GM12878 (cell line): Measurements from ENCODE around the gene KRTAP3-2. TPM values are rescaled to one million over a fixed set of nuclear protein-coding genes. Genes with fewer than 3 reads are reported as not detected.

Experiments used
- ATAC-seq: fragments of 200-7000 bp; cut with Tn5 transposase; 3 replicates; pipeline ENCODE4 v1.9.1; 2020; ENCODE audit warnings: mild to moderate bottlenecking, moderate library complexity
- BruUV-seq: library from RNA; stranded (reverse); fragments of 400-500 nt; replicated peaks from 2 replicates; lab custom pipeline; 2021; lab: Mats Ljungman, UMichigan
- CTCF ChIA-PET: fragments of 300-600 bp; sonication (Branson Sonifier 250); formaldehyde crosslinking; extraction: SDS; loops from one replicate; lab custom pipeline; 2021; ENCODE audit warnings: inconsistent platforms; lab: Yijun Ruan, JAX
- POLR2A ChIA-PET: fragments of 350-600 bp; formaldehyde crosslinking; extraction: SDS; loops from one replicate; lab custom pipeline; 2021; ENCODE audit warnings: inconsistent platforms; lab: Charles Lee
- RAD21 ChIA-PET: fragments of 300-600 bp; sonication (Branson Sonifier 250); formaldehyde crosslinking; loops from one replicate; lab custom pipeline; 2023; ENCODE audit warnings: antibody characterized with exemption; ENCODE audit not compliant: unreplicated experiment; lab: Charles Lee
- SMC1A ChIA-PET: fragments of 300-600 bp; sonication (Branson Sonifier 250); formaldehyde crosslinking; loops from one replicate; lab custom pipeline; 2023; ENCODE audit not compliant: unreplicated experiment, uncharacterized antibody; lab: Charles Lee
- DNase-seq: peaks from one replicate; pipeline ENCODE4 v3.0.0-alpha.2; 2011; ENCODE audit warnings: low read depth, low spot score
- FAIRE-seq: peaks from 3 replicates; lab custom pipeline; 2011; peaks lifted over from hg19 to GRCh38; lab: Jason Lieb, UNC
- H2AFZ ChIP-seq: 2 replicates; pipeline ENCODE4 v1.6.0; 2011; ENCODE audit warnings: low read depth, low read length, control low read depth; ENCODE audit not compliant: control insufficient read depth
- H3K27ac ChIP-seq: 2 replicates; pipeline ENCODE4 v1.5.1; 2011; ENCODE audit warnings: control low read depth; ENCODE audit not compliant: control insufficient read depth, insufficient read depth
- H3K27me3 ChIP-seq, 2 experiments: replicated peaks in 1 of 2; 2 replicates each; pipeline versions ENCODE4 v1.6.0 to v1.6.1; 2011; ENCODE audit warnings: low read length in 1 of 2; ENCODE audit not compliant: control insufficient read depth in 2 of 2, insufficient read depth in 2 of 2
- H3K36me3 ChIP-seq, 2 experiments: 2 replicates each; pipeline ENCODE4 v1.5.1; 2011; ENCODE audit warnings: low read length in 1 of 2; ENCODE audit not compliant: control insufficient read depth in 2 of 2, insufficient read depth in 2 of 2
- H3K4me1 ChIP-seq: 2 replicates; pipeline ENCODE4 v1.6.1; 2011; ENCODE audit warnings: mild to moderate bottlenecking, low read length, moderate library complexity, mixed read lengths; ENCODE audit not compliant: control insufficient read depth, insufficient read depth
- H3K4me2 ChIP-seq: 2 replicates; pipeline ENCODE4 v1.6.0; 2011; ENCODE audit warnings: control low read depth; ENCODE audit not compliant: control insufficient read depth, insufficient read depth
- H3K4me3 ChIP-seq: fragments of 200-600 bp; sonication (generic); 2 replicates; pipeline ENCODE4 v1.5.1; 2016
- H3K79me2 ChIP-seq: 2 replicates; pipeline ENCODE4 v1.6.0; 2011; ENCODE audit warnings: low read length; ENCODE audit not compliant: control insufficient read depth, insufficient read depth
- H3K9ac ChIP-seq: 2 replicates; pipeline ENCODE4 v1.8.0; 2011; ENCODE audit warnings: low read length, control low read depth, mixed read lengths; ENCODE audit not compliant: control insufficient read depth, insufficient read depth
- H3K9me3 ChIP-seq: replicated peaks from 3 replicates; pipeline ENCODE4 v1.5.1; 2011; ENCODE audit warnings: mild to moderate bottlenecking, low read length; ENCODE audit not compliant: control insufficient read depth, insufficient read depth
- H4K20me1 ChIP-seq: 2 replicates; pipeline ENCODE4 v1.6.0; 2011; ENCODE audit not compliant: control insufficient read depth, insufficient read depth
- BRCA1 ChIP-seq: IDR thresholded peaks from 2 replicates; pipeline ENCODE4 v1.6.1; 2011; ENCODE audit warnings: low read depth, low read length, improper control_type of control experiment
- HSF1 ChIP-seq: fragments of 150-350 bp; IDR thresholded peaks from 2 replicates; pipeline ENCODE4 v1.6.1; 2014; ENCODE audit warnings: mild to moderate bottlenecking, low read depth, low read length
- JUND ChIP-seq: IDR thresholded peaks from 2 replicates; pipeline ENCODE4 v1.6.1; 2012; ENCODE audit warnings: low read depth, mild to moderate bottlenecking, low read length, improper control_type of control experiment, moderate library complexity
- MXI1 ChIP-seq: fragments of 150-350 bp; IDR thresholded peaks from 2 replicates; pipeline ENCODE4 v1.6.1; 2011; ENCODE audit warnings: low read depth, mild to moderate bottlenecking, inconsistent platforms, low read length, improper control_type of control experiment
- NBN ChIP-seq: fragments of 450-650 bp; IDR thresholded peaks from 2 replicates; pipeline ENCODE4 v1.6.1; 2016
- PKNOX1 ChIP-seq: fragments of 450-650 bp; IDR thresholded peaks from 2 replicates; pipeline ENCODE4 v1.6.1; 2016; ENCODE audit warnings: mild to moderate bottlenecking
- POLR2AphosphoS5 ChIP-seq: IDR thresholded peaks from 2 replicates; pipeline ENCODE4 v1.6.1; 2011; ENCODE audit warnings: mild to moderate bottlenecking, low read length, inconsistent platforms
- POU2F2 ChIP-seq: IDR thresholded peaks from 3 replicates; pipeline ENCODE4 v1.6.1; 2011; ENCODE audit warnings: low read depth, mild to moderate bottlenecking, low read length, borderline replicate concordance
- STAT3 ChIP-seq: IDR thresholded peaks from 2 replicates; pipeline ENCODE4 v1.6.1; 2011; ENCODE audit warnings: low read depth, low read length, improper control_type of control experiment
- ZNF24 ChIP-seq: fragments of 450-650 bp; IDR thresholded peaks from 2 replicates; pipeline ENCODE4 v1.6.1; 2017; ENCODE audit warnings: antibody characterized with exemption, mild to moderate bottlenecking
- WGBS: methylation state at CpG from one replicate; pipeline ENCODE4 v1.1.6; 2016; ENCODE audit warnings: low lambda C conversion rate; ENCODE audit not compliant: insufficient replicate concordance, insufficient coverage; ENCODE audit errors: missing lambda C conversion rate; 5-methylcytosine and 5-hydroxymethylcytosine counted together
- in situ Hi-C: fragments of 300-500 bp; cut with MboI; formaldehyde crosslinking; loops from 9 replicates; pipeline ENCODE4 v1.14.3; 2018; ENCODE audit warnings: mixed read lengths
- intact Hi-C: fragments of 100-400 bp; cut with micrococcal nuclease; formaldehyde crosslinking; loops from one replicate; pipeline ENCODE4 v1.14.2; 2022; ENCODE audit not compliant: unreplicated experiment
- polyA plus RNA-seq, 11 experiments: library from polyadenylated mRNA; depleted of rRNA in 4 of 11; unstranded in 6 of 11; stranded (reverse) in 5 of 11; fragments of >200 nt; fragmentation: Nextera tagmentation in 4 of 11; fragmentation: Illumina TruSeq in 1 of 11; extraction: Ambion mirVana in 4 of 11; extraction: Trizol in 1 of 11; gene quantifications; 1 replicate in 1 of 11; 2 replicates in 10 of 11; pipeline versions ENCODE4 v1.2.1 to v1.2.3, GENCODE V29; 2011 to 2016; ENCODE audit warnings: inconsistent platforms in 2 of 11, missing spikeins in 2 of 11, low read depth in 1 of 11
- total RNA-seq, 4 experiments: library from RNA; depleted of rRNA in 3 of 4; stranded (reverse); fragments of >200 nt in 3 of 4; fragmentation: Illumina TruSeq in 1 of 4; extraction: Trizol in 1 of 4; gene quantifications; 2 replicates each; pipeline versions ENCODE4 v1.2.1 to v1.2.3, GENCODE V29; 2013 to 2021
- TF ChIP-seq, protein P1 (sequence below): fragments of 150-350 bp; IDR thresholded peaks from 2 replicates; pipeline ENCODE4 v1.6.1; 2016; ENCODE audit warnings: low read depth, low read length

The KRTAP3-2 gene
- total and polyA plus RNA-seq, 10 of the 15 experiments (the other 5 are each of a cell fraction or from before 2014, with no cell fraction given), result not detected

DNA sequence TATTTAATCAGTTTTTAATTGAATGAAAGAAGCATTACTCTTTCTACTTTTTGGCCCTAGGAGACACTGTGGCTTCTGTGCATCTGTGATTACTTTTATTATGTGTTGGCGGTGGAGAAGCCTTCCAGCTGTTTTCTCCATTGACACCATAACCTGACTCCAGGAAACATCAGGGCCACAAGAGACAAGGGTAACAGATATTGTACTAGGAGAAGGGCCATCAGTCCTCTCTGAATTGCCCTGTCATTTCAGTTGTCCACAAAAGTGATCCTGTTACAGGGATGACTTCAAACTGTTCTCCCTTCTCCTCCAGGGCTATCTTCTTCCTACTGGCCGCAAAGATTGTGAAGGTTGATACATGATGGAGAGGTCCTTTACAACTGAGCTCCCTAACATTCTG is 47.6 kb downstream of the KRTAP3-2 start (continued):
- TF ChIP-seq PKNOX1, result no peak
- TF ChIP-seq NBN, result no peak
- no peak for TF ChIP-seq POLR2AphosphoS5
- TF ChIP-seq BRCA1, result no peak
- no peak for TF ChIP-seq JUND
- TF ChIP-seq, protein P1, sequence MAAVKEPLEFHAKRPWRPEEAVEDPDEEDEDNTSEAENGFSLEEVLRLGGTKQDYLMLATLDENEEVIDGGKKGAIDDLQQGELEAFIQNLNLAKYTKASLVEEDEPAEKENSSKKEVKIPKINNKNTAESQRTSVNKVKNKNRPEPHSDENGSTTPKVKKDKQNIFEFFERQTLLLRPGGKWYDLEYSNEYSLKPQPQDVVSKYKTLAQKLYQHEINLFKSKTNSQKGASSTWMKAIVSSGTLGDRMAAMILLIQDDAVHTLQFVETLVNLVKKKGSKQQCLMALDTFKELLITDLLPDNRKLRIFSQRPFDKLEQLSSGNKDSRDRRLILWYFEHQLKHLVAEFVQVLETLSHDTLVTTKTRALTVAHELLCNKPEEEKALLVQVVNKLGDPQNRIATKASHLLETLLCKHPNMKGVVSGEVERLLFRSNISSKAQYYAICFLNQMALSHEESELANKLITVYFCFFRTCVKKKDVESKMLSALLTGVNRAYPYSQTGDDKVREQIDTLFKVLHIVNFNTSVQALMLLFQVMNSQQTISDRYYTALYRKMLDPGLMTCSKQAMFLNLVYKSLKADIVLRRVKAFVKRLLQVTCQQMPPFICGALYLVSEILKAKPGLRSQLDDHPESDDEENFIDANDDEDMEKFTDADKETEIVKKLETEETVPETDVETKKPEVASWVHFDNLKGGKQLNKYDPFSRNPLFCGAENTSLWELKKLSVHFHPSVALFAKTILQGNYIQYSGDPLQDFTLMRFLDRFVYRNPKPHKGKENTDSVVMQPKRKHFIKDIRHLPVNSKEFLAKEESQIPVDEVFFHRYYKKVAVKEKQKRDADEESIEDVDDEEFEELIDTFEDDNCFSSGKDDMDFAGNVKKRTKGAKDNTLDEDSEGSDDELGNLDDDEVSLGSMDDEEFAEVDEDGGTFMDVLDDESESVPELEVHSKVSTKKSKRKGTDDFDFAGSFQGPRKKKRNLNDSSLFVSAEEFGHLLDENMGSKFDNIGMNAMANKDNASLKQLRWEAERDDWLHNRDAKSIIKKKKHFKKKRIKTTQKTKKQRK, result no peak

GRCh38 chr17:40951011-40951622 is 48.6 kb downstream of the KRTAP3-2 start:
- TF ChIP-seq HSF1 (no peak), STAT3 (no peak), ZNF24 (no peak), NBN (no peak), POU2F2 (no peak), PKNOX1 (no peak), MXI1 (no peak)
- ChIA-PET SMC1A (no interaction called here), RAD21 (no interaction called here), CTCF (no interaction called here), POLR2A (no interaction called here)
- WGBS, result 78% methylated on average over 2 of the region's 2 CpGs
- ATAC-seq (no peak), FAIRE-seq (no peak), DNase-seq (no peak)
- Histone ChIP-seq H3K4me3 (no peak overlapping the region), H3K27ac (no peak overlapping the region), H4K20me1 (no peaks in the 10 kb centered on the region), H3K4me2 (no peak overlapping the region), H3K79me2 (no peaks in the 10 kb centered on the region), H2AFZ (no peak overlapping the region), H3K9ac (no peak overlapping the region), H3K27me3 (no peaks in the 10 kb centered on the region), H3K36me3 (no peaks in the 10 kb centered on the region), H3K9me3 (no peaks in the 10 kb centered on the region), H3K4me1 (no peaks in the 10 kb centered on the region)
- in situ Hi-C loops, result no loop called here
- intact Hi-C loops, result no loop called here
- BruUV-seq, result no TSS peak
